T-helper 2 cell treated with Interferon-gamma antibody and Interleukin-4, amounts not matched to agents 100 ng/mL and 5 ng/mL, for 36 hours (primary cell): ENCODE results near the gene YY1. TPM values are rescaled to one million over a fixed set of nuclear protein-coding genes. Genes with fewer than 3 reads are reported as not detected.
"Not testable (repeated sequence)": the region's sequence is repeated elsewhere in the genome, so short reads cannot be mapped to it uniquely, and the experiment has no call there.

Experiments used
- intact Hi-C: fragments of 100-400 bp; cut with micrococcal nuclease; formaldehyde crosslinking; loops from one replicate; pipeline ENCODE4 v1.15.1; 2023
- total RNA-seq: library from RNA; stranded (reverse); gene quantifications from 2 replicates; pipeline ENCODE4 v1.2.3, GENCODE V29; 2022

YY1 gene
- total RNA-seq, 1 donor from 2014 or later: 97.6 TPM

DNA sequence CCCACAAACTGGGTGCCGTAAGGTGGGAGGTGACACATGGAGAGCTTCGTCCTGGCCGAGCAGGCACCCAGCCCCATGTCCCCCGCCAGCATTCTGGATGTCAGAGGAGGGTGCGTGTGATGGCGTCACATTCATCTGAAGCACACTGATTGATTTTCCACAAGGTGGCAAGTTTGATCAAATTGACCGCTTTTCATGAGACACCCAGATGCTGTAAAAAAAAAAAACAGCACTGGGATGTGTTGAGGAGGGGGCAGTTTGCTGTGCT, 43.1 kb downstream of the YY1 start:
- intact Hi-C loops: no loop called here

DNA sequence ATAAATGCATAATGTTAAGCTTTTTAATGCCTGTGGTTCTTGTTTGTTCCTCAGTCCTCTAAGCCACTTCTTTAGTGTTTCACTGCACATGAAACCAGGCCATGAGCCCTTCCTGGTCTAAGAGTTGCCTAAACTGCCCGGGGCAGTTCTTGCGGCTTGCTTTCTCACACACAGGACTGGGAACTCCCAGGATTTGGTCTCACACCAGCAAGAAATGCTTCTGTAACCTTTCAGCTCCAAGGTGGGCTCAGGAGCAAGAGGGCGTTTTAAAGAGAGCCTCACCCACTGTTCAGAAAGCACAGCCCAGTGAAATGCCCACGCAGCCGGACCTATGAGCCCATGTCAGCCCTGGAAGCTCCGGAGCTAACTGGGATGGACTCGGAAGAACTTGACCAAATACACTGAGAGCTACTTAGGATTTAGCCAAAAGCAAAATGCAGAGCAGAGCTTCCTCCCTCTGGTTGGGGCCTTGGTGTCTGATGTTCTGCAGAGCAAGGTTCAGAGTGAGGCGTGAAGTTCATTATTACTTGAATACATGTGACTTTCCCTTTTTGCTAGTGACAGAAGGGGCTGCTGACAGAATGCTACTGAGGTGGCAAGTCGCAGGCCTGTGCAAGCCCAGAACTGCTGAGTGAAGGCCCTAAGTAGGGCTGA, 43.9 kb downstream of the YY1 start:
- intact Hi-C loops: no loop called here

DNA sequence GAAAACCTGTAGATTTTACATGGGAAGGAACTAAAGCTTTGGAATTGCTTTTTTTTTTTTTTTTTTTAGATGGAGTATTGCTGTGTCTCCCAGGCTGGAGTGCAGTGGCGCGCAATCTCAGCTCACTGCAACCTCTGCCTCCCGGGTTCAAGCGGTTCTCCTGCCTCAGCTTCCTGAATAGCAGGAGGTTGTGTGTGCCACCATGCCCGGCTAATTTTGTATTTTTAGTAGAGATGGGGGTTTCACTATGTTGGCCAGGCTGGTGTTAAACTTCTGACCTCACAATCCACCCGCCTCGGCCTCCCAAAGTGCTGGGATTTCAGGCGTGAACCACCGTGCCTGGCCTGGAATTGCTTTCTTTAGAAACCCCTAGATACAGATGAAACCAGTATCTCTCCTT, 44.5 kb downstream of the YY1 start:
- intact Hi-C loops: not testable (repeated sequence)

DNA sequence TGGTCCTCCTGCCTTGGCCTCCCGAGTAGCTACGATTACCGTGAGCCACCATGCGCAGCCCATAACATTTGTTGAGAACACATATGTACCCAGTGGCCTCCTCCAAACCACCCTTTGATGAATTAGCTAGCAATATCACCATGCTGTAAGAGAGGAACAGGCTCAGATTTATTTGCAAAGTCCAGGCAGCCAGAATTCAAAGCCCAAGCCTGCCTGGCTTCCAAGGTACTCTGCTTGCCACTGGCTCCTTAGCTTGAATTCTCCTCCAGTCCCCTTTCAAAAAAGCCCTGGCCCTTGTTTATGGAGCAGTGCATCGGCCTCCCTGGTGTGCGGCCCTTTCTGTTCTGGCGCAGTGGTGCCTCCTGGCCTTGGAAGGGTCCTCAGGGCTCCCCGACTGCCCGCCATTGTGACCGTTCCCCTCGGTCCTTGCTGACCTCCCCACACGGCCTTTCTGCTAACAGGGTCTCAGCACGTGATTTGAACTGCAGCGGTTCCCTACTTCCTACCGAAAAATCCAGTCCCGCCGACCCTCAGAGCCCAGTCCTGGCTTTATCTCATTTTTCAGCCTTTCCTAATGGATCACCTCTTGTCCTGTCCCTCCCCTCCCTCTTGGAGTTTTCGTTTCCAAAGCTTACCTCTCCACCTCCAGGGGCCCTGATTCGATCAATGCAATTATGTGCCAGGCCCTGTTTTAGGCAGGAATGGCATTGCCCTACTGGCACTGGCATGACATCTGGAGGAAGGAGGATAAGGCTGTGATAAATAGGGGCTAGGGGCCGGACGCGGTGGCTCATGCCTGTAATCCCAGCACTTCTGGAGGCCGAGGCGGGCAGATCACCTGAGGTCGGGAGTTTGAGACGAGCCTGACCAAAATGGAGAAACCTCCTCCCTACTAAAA, 45.3 kb downstream of the YY1 start:
- intact Hi-C loops: no loop called here

DNA sequence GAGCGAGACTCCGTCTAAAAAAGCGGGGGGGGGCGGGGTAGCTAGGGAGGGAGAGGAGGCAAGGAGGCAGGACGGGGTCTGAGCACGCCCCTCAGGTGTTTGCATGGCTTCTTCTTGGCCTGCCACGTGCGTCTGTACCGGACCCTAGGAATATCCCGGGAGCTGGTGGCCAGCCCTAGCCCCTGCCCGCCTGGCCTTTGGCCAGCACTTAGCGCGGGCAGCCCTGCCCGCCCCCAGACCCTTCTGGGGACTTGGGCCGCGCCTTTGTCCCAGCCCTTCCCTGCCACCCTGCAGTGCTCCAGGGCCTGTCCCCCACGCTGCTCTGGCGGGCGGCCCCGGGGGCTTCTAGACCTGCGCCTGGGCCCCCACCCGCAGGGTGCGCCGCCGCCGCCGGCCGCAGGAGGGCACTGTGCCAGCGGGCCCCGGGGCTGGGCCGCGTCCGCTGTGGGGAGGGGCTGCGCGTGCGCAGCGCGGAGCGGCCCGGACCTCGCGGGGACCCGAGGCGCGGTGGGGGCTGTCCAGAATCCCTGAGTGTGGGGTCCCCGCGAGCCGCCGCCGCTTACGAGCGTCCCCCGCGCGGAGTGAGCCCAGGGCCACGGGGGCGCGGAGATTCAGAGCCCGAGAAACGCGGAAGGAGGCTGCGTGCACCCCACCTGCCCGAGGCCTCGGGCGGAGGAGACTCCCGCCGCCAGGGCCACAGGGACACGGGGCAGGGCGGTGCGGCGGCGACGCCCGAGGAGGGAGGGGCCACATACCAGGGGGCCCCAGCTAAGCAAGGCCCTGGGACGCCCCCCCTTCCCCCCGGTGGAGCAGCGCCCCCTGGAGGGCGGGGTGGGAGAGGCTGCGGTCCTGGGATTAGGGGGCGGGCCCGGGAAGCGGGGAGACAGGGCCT, 46.3 kb downstream of the YY1 start:
- intact Hi-C loops: loop anchor here (1.0 kb wide), 2 partner anchors 45 to 91 kb away; partner anchors contain the start of gene WDR25

DNA sequence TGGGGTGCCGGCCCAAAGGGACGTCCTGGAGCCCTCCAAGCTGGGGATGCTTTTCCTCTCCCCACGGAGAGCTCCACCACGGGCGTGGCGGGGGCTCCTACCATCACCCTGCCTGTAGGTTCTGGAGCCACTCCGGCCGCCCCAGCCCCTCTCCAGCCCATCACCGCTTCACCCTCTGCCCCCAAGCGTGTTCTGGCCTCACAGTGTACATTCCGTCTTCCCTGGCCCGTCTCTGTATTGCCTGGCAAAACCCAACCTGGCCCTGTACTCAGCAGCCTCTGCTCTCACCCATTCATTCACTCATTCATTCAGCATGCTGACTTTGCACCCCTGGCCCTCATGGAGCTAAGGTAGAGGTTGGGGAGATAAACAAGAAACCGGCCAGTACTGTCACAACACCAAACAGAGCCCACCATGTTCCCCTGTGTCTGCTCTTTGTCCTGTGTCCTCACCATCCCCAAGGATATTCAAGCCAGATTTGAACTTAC, 47.0 kb downstream of the YY1 start:
- intact Hi-C loops: loop anchor here (1.0 kb wide), 2 partner anchors 46 to 90 kb away; partner anchors contain the start of gene WDR25

DNA sequence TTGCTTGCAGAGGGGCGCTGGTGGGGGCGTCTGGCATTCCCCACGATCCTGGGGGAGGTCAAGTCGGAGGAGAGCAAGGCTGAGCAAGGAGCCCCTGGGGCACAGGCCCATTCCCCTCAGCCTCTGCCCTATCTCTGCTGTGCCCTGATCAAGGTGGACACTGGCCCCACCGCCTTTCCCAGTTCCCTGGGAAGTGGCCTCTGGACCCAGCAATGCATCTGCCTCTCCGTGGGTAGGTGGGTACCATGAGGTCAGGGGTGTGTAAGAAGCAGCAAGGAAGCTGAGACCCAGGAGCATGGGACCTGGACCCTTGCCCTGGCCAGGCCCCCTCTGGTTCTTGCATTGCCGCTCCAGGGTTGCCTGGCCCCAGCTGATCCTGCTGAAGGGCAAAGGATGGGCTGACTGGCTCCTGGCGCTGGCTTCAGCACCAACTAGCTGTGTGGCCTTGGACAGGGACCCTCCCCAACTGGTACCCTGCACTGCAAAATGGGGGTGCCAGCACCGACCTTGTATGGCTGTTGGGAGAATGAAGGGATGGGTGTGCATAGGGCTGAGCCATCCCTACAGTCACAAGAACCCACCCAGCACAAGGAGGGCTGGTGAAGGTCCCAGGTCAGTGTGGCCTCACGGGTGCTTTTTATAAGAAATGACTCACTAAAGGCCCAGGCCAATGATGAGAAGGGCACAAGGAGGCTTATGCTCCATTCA, 47.7 kb downstream of the YY1 start:
- intact Hi-C loops: no loop called here

DNA sequence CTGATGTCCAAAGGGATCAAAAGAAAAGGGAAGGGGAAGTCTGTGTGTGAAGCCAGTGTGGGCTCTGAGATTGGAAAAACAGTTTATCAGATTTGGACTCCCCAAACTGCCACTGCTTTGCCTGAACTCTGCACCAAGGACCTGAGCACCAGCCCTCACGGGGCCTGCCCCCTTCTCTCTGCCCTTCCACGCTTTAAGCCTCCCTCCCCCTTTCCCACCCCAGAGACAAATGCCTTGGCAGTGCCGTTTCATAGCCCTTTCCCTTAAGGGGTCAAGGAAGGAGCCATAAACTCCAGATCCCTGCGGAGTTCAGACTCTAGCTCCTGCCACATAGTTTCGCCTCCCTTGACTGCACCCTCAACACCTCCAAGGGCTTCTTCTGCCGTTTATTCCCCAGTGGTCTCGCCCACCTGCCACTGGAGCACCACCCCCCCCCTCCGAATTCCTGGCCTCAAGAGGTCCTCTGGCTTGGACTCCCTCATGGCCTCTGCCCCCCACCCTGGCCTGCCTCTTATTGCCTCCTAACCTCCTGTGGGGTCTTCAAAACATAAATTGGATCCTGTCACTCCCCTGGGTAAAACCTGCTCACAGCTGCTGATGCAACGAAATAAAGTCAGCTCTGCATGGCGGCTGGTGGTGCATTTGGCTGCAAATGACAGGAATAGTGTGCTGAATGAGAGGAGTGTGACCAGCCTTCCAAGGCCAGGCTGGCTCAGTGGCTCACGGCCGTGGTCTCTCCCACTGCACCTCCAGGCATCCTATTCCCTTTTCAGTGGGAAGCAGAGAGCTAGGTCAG, 48.5 kb downstream of the YY1 start:
- intact Hi-C loops: no loop called here

DNA sequence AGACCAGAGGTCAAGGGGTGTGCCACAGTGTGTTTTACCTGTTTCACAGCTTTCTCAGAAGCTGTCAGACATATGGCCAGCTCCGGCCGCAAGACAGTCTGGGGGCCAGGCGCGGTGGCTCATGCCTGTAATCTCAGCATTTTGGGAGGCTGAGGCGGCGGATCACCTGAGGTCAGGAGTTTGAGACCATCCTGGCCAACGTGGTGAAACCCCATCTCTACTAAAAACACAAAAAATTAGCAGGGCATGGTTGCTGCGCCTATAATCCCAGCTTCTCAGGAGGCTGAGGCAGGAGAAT, 49.0 kb downstream of the YY1 start:
- intact Hi-C loops: not testable (repeated sequence)

DNA sequence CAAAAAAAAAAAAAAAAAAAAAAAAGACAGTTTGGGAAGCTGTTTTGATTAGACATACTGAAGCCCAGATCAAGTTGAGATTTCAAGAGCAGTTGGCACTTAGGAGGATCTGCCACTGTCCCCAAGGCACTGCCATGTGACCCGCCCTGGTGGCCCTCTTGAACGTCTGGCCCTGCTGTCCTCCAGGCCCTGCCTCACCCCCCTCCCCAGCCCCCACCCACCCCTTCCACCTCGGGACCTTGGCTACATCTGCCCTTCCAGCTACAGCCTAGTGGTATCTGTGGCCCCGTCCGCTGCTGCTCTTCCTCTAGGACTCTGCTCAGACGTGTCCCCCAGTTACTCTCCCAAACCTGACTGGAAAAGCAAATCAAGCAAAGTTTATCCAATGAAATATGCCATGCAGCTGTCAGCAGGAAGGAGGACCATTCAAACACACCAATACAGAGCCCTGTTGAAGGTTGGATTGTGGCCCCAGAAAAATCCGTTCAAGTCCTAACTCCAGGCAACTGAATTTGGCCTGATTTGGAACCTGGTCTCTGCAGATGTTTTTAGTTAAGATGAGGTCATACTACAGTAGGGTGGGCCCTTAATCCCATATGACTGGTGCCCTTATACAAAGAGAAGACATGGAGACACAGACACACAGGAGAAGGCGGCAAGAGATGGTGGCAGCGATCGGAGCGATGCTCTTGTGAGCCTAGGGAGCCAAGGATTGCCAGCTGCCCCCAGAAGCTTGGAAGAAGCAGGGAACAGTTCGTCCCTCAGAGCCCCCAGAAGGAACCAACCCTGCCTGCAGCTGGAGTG, 49.6 kb downstream of the YY1 start:
- intact Hi-C loops: no loop called here

DNA sequence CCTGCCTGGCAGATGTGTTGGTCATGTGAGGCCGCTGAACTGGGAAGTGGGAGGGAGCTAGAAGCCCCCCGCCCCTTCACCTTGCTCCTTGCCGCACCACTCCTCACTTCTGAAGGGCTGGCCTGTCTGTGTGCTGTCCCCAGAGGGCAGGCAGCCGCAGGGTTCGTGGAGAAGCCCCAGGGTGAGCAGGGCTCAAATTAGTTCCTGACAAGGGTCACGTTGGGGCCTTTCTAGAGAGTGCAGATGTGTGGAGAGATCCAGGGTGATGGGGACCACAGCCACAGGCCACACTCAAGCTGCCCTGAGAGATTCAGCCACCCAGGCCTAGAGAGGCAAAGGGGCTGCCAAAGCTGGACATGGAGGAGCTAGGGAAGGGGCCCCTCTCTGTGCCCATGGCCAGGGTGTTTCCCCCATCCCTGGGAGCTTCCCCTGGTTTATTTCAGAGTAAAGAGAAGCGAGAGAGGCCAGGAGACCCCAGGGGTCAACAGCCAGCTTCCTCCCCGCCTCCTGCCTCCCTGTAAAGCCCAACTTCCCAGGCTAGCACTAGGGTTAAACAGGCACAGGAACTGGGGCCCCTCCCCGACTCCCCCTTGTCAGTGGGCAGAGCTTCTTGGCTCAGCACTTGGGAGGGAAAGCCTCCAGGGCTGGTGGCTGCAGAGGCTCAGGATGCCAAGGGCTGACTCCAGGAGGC, 51.1 kb downstream of the YY1 start:
- intact Hi-C loops: no loop called here

DNA sequence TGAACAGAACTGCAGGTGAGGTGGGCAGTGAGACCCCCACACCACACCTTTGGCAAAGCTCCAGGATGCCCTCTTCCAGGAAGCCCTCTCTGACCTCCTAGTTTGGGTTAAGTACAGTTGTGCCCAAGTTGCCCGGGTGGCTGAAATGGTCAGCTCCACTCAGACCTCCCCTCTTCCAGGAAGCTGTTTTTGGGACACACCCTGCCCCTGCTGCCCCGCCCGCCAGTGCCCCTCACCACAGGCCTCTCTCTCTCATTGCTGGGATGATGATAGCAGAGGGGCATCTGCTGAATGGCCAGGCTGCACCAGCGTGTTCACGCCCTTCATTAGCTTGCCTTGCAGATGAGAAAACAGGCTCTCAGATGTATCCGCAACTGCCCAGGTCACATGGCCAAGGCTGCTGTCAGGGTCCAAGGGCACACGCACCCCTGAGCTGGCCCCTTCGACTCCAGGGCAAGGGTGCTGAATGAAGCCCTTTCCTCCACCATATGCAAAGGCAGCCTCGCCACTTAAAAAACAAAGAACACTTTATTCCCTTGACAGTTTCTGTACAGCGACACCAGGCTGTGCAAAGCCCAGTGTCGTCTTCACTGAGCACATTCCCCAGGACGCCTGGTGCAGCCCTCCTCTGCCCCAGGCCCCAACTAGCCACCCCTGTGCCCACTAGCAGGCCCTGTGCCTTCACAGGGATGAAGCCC, 51.8 kb downstream of the YY1 start:
- intact Hi-C loops: no loop called here

DNA sequence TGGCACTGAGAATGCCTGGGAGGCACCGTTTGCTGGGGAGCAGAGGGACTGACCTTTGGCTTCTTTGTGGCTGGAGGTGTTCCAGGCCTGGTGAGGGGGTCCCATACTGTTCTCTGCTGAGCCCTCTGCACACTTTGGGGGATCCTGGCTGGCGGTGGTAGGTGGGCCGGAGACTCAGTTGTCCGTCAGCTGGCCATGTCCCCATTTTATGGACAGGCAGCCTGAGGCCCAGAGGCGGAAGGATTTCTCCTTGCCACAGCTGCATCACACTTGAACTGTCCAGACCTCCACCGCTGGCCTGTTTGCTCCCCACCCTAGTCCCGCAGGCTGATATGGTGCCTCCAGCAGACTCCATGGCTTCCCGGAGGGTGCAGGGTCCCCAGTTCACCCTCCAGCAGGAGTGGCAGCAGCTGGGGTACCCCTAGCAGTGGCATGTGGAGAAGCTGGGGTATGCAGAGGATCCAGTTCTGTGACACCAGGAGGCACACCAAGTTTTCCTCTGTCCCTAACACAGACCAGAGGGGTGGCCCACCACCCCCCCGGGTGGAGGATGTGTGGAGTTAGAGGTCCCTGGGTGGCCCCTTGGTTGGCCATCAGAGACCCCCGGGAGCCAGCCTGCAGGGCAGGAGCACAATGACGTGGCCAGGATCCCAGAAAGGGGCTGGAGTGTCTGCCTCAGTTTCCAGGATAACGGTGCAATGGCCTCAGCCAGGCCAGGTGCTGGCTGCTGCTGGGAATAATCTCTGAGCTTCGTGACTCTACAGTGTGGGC, 52.5 kb downstream of the YY1 start:
- intact Hi-C loops: no loop called here

DNA sequence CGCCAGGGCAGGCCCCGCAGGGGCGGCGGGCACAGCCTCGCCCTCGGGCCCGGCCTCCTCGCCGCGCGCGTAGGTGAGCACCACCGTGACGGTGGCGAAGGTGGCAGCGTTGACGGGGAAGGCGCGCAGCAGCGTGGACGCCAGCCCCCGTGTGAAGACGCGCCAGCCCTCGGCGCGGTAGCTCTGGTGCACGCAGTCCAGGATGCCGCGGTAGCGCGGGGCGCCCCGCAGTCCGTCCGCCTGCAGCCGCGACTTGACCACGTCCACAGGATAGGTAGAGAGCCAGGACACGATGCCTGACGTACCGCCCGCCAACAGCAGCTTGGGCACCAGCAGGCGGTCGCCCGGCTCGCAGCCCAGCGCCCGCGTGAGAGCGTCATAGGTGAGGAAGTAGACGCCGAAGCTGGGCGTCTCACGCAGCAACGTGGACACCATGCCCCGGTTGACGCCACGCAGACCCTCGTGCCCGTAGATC, 53.4 kb downstream of the YY1 start:
- intact Hi-C loops: no loop called here

DNA sequence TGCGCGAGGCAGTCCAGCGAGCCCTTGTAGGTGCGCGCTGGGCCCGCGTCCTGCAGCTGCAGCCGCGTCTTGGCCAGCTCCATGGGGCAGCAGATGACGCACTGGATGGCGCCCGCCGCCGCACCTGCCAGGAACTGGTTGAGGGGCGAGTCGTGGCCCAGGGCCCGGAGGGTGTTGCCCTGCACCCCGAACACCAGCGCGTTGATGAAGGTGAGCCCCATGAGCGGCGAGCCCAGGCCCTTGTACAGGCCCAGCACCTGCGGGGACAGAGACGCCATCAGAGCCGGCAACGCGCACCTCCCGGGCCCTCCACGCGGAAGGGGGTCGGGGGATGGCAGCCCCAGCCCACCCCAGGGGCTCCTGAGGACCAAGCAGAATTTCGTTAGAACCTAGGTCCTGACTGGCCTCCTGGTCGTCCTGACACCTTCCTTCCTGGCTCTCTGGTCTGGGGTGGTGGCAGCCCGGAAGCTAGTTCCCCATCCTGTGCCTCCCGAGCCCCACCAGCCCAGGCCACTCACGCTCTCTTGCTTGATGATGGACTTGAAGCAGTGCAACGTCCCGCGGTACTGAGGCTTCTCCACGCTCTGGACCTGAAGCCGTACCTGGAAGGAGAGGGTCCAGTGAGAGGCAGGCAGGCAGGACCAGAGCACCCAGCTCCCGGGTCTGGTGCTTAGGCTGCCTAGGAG, 54.0 kb downstream of the YY1 start:
- intact Hi-C loops: no loop called here

DNA sequence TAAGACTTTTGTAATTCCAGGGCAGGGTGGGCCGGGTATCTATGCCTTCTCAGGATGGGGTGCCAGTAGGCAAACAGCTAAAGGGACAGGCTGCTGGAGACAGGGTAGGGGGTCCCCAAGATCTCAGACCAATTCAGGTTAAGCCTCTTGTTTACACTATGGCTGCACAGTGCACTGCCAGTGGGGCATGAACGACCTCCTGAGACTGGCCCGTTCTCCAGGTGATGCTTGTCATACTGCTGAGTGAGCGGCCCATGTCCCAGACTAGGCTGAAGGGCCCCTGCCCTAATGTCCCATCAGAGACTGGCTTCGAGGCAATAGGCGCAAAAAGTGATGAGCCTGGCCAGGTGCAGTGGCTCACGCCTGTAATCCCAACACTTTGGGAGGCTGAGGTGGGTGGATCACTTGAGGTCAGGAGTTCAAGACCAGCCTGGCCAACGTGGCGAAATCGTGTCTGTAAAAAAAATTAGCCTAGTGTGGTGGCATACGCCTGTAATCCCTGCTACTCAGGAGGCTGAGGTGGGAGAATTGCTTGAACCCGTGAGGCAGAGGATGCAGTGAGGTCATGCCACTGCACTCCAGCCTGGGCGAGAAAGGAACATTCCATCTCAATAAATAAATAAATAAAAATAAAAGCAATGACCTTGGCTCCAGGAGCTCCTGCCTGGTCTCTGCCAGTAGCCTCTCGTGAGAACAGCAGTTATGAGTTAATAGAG, 54.7 kb downstream of the YY1 start:
- intact Hi-C loops: no loop called here
